ENCODE data around the gene ALS2CL. TPM values are rescaled to one million over a fixed set of nuclear protein-coding genes. Genes with fewer than 3 reads are reported as not detected.

ALS2CL gene
- polyA plus RNA-seq, 2 of the 4 experiments (the other 2 are of a cell fraction) = 2.3 to 4.0 TPM

DNA sequence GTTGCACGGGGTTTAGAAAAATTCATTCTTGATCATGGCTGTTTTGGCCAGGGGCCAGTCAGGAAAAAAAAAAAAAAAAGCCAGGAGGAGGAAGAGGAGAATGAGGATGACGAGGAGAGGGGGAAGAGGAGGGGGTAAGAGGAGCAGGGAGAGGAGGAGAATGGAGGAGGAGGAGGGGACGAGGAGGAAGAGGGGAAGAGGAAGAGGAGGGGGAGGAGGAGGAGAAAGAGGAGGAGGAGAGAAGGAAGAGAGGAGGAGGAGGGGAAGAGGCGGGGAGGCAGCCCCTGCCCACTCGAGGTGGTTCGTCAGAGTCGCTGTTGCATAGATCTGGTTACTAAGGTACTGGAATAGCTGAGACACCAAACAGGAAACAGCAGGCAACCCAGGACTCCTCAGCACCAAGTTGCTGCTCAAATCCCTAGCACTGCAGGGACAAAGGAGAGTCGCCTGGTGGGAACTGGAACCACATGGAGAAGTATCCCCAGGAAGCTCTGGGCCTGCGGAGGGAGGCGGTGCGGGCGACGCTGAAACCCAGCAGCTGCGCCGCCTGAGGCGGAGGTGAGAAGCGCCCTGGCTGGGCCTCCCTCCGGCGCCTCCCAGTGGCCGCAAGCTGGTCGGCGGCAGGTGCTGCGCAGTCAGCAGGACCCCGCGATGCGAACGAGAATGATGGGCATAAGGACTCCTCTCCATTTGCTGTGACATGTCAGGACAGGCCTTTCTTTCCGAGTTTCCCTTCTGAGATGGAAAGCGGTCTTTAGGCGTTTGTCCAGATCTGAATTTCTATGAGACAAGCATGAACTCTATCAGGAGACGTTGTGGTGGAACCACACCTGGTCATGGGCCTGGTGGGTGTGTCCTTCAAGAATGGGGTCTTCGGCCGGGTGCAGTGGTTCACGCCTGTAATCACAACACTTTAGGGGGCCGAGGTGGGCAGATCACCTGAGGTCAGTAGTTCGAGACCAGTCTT is 63.6 kb downstream of the ALS2CL start:
- no peak for FAIRE-seq
- Histone ChIP-seq H3K4me3 (no peak overlapping the region), H3K4me2 (peak overlapping the region; percentile 61), H3K4me1 (0 out of 3 replicates have a peak, but pooled peaks cover 3% of the 10 kb centered on the region), H3K9me3 (no peaks in the 10 kb centered on the region), H3K27ac (peak overlapping the region in 1 of 2 experiments; percentile 66; a peak in 4 of 6 replicates)
- WGBS (ENCODE audit: missing lambda C conversion rate) = 37% methylated on average over 17 of the region's 36 CpGs
- ChIA-PET CTCF (interaction anchor here (0.6 to 9.1 kb wide), 24 partner anchors 9 to 796 kb away, joined by 3 to 90 read pairs (median 4); partner anchors contain the start of gene ALS2CL), POLR2A (interaction anchor here (0.9 kb wide), 1 partner anchor 141 kb away, joined by 3 read pairs; no protein-coding TSS in a partner anchor)
- TF ChIP-seq TFCP2L1 (CRISPR knock-in tag; IDR thresholded peaks at IDR 0.05) (no peak), MAZ (IDR thresholded peaks at IDR 0.05; ENCODE audit: borderline replicate concordance, low read depth, low read length) (no peak), RAD21 (conservative IDR thresholded peaks at IDR 0.05 in 1 of 2, IDR thresholded peaks at IDR 0.05 in 1 of 2) (peak; percentile 46 to 59), ZSCAN20 (CRISPR knock-in tag; IDR thresholded peaks at IDR 0.05) (no peak), RCOR1 (IDR thresholded peaks at IDR 0.05; ENCODE audit: low read depth, low read length) (no peak), SMC3 (IDR thresholded peaks at IDR 0.05) (peak; percentile 73), MAFK (IDR thresholded peaks at IDR 0.05; ENCODE audit: partially characterized antibody) (peak; percentile 62)
- TF ChIP-seq, protein P1, sequence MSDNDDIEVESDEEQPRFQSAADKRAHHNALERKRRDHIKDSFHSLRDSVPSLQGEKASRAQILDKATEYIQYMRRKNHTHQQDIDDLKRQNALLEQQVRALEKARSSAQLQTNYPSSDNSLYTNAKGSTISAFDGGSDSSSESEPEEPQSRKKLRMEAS (IDR thresholded peaks at IDR 0.05) = peak; percentile 45
- TF ChIP-seq, protein P2, sequence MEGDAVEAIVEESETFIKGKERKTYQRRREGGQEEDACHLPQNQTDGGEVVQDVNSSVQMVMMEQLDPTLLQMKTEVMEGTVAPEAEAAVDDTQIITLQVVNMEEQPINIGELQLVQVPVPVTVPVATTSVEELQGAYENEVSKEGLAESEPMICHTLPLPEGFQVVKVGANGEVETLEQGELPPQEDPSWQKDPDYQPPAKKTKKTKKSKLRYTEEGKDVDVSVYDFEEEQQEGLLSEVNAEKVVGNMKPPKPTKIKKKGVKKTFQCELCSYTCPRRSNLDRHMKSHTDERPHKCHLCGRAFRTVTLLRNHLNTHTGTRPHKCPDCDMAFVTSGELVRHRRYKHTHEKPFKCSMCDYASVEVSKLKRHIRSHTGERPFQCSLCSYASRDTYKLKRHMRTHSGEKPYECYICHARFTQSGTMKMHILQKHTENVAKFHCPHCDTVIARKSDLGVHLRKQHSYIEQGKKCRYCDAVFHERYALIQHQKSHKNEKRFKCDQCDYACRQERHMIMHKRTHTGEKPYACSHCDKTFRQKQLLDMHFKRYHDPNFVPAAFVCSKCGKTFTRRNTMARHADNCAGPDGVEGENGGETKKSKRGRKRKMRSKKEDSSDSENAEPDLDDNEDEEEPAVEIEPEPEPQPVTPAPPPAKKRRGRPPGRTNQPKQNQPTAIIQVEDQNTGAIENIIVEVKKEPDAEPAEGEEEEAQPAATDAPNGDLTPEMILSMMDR (IDR thresholded peaks at IDR 0.05) = peak; percentile 82
- DNase-seq (ENCODE audit: low read depth in 1 of 2, low spot score in 1 of 2) = peak; percentile 48 to 70
- ATAC-seq = peak; percentile 94 to 100

DNA sequence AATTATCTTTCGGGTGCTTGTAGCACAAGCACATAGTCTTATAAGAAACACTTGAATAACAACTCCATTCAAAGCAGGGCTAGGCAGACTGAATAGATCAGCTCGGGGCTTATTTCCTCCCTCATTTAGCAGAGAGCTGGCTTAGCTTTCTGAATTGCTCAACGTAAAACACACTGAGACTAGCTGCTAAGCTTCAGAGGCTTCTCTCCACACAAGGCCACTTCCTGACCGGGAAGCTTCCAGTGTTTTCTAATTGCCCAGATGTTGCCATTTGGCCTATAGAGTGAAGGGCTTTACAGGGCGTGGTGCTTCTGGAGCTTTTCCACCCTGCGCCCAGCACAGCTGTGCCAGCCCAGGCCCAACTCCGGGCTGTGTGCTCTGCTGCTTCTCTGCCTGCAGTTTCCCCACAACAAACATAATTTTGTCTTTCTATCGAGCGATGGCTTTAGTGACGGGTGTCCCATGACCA is 64.5 kb downstream of the ALS2CL start:
- no peak overlapping the region for H3K4me2 ChIP-seq
- TF ChIP-seq, protein P2 (IDR thresholded peaks at IDR 0.05) = no peak
- TF ChIP-seq ZFP36 (IDR thresholded peaks at IDR 0.05; ENCODE audit: borderline replicate concordance, partially characterized antibody) = no peak
- no peak for TF ChIP-seq FOXS1 (CRISPR knock-in tag; IDR thresholded peaks at IDR 0.05)
- ChIA-PET POLR2A (no interaction called here), CTCF (interaction anchor here (0.6 to 9.1 kb wide), 9 partner anchors 10 to 146 kb away, joined by 3 to 90 read pairs (median 6); partner anchors contain the start of gene ALS2CL)
- no peak for FAIRE-seq
- H3K4me3 ChIP-seq = no peak overlapping the region
- no peak for ATAC-seq
- no peaks in the 10 kb centered on the region for H3K9me3 ChIP-seq
- 0 out of 3 replicates have a peak, but pooled peaks cover 3% of the 10 kb centered on the region for H3K4me1 ChIP-seq
- DNase-seq (ENCODE audit: low read depth in 1 of 2, low spot score in 1 of 2) = no peak
- H3K27ac ChIP-seq = no peak overlapping the region
- 95% methylated on average over 7 of the region's 10 CpGs for WGBS (ENCODE audit: missing lambda C conversion rate)

DNA sequence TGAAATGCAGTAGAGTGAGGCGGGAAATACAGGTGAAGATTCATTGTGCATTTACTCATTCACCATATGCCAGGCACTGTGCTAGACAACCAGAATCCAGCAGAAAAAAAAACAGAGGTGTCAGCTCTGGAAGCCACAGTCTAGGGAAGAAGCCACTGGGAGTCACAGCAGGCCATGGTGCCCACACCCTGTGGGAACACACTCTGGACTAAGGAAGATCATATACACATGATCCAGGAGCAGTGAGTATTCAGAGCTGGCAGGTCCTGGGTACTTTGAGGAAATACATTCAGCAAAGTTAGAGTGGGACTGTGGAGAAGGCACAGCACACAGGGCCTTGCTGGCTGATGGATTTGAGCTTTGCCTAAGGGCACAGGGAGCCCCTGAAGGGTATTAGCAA is 66.4 kb downstream of the ALS2CL start:
- WGBS (ENCODE audit: missing lambda C conversion rate) = 57% methylated on average over 1 of the region's 1 CpG
- POLR2A ChIA-PET = no interaction called here
- Histone ChIP-seq H3K4me3 (no peak overlapping the region), H3K4me1 (0 out of 3 replicates have a peak, but pooled peaks cover 3% of the 10 kb centered on the region), H3K27ac (no peak overlapping the region), H3K4me2 (no peak overlapping the region), H3K9me3 (no peaks in the 10 kb centered on the region)
- TF ChIP-seq, protein P3, sequence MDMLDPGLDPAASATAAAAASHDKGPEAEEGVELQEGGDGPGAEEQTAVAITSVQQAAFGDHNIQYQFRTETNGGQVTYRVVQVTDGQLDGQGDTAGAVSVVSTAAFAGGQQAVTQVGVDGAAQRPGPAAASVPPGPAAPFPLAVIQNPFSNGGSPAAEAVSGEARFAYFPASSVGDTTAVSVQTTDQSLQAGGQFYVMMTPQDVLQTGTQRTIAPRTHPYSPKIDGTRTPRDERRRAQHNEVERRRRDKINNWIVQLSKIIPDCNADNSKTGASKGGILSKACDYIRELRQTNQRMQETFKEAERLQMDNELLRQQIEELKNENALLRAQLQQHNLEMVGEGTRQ (IDR thresholded peaks at IDR 0.05) = no peak
- TF ChIP-seq MAZ (IDR thresholded peaks at IDR 0.05; ENCODE audit: borderline replicate concordance, low read depth, low read length) = no peak
- TF ChIP-seq, protein P4, sequence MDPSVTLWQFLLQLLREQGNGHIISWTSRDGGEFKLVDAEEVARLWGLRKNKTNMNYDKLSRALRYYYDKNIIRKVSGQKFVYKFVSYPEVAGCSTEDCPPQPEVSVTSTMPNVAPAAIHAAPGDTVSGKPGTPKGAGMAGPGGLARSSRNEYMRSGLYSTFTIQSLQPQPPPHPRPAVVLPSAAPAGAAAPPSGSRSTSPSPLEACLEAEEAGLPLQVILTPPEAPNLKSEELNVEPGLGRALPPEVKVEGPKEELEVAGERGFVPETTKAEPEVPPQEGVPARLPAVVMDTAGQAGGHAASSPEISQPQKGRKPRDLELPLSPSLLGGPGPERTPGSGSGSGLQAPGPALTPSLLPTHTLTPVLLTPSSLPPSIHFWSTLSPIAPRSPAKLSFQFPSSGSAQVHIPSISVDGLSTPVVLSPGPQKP (IDR thresholded peaks at IDR 0.05; ENCODE audit: low read depth, low read length) = no peak
- TF ChIP-seq ESRRA (IDR thresholded peaks at IDR 0.05; ENCODE audit: borderline replicate concordance, low read length) = no peak
- no peak for TF ChIP-seq CEBPB (IDR thresholded peaks at IDR 0.05)
- TF ChIP-seq HEYL (CRISPR knock-in tag; IDR thresholded peaks at IDR 0.05) = no peak
- TF ChIP-seq CBX2 (IDR thresholded peaks at IDR 0.05; ENCODE audit: borderline replicate concordance, low read depth) = no peak
- TF ChIP-seq, protein P5, sequence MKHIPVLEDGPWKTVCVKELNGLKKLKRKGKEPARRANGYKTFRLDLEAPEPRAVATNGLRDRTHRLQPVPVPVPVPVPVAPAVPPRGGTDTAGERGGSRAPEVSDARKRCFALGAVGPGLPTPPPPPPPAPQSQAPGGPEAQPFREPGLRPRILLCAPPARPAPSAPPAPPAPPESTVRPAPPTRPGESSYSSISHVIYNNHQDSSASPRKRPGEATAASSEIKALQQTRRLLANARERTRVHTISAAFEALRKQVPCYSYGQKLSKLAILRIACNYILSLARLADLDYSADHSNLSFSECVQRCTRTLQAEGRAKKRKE (CRISPR knock-in tag; IDR thresholded peaks at IDR 0.05; ENCODE audit: low read depth) = no peak
- TF ChIP-seq RFX5 (IDR thresholded peaks at IDR 0.05) = no peak
- no peak for TF ChIP-seq MAFK (IDR thresholded peaks at IDR 0.05; ENCODE audit: partially characterized antibody)
- TF ChIP-seq FOSL2 (IDR thresholded peaks at IDR 0.05) = no peak
- no peak for TF ChIP-seq FOSL2 (CRISPR knock-in tag; IDR thresholded peaks at IDR 0.05)
- DNase-seq (ENCODE audit: low read depth in 1 of 2, low spot score in 1 of 2) (no peak), ATAC-seq (no peak), FAIRE-seq (no peak)
- CTCF ChIA-PET = interaction anchor here (1.0 to 9.1 kb wide), 4 partner anchors 8 to 139 kb away, joined by 3 to 90 read pairs (median 10); no protein-coding TSS in a partner anchor
